ENCODE results near the gene CACNA1I.

GRCh38 chr22:39629851-39630250 lies 59.3 kb downstream of the CACNA1I start:
- TF ChIP-seq TCF7 (CRISPR knock-in tag; IDR thresholded peaks at IDR 0.05; ENCODE audit: low read depth) (no peak), CTCF (IDR thresholded peaks at IDR 0.05) (no peak), ZBTB43 (CRISPR knock-in tag; IDR thresholded peaks at IDR 0.05) (no peak), ZNF317 (CRISPR knock-in tag; IDR thresholded peaks at IDR 0.05; ENCODE audit: borderline replicate concordance, low read depth) (no peak), NR2C2 (CRISPR knock-in tag; IDR thresholded peaks at IDR 0.05) (no peak), MAX (CRISPR knock-in tag; IDR thresholded peaks at IDR 0.05) (no peak), E2F1 (CRISPR knock-in tag; IDR thresholded peaks at IDR 0.05) (no peak), ZNF423 (CRISPR knock-in tag; IDR thresholded peaks at IDR 0.05) (no peak), ZNF263 (CRISPR knock-in tag; IDR thresholded peaks at IDR 0.05; ENCODE audit: low read depth) (no peak), USF1 (CRISPR knock-in tag; IDR thresholded peaks at IDR 0.05) (no peak), JUN (CRISPR knock-in tag; IDR thresholded peaks at IDR 0.05) (no peak), TEAD4 (CRISPR knock-in tag; IDR thresholded peaks at IDR 0.05) (no peak), E2F5 (CRISPR knock-in tag; IDR thresholded peaks at IDR 0.05) (no peak)
